GM19238 (cell line): Measurements from ENCODE around the gene BCDIN3D.
A peak's percentile ranks its signal among the peaks of the same experiment; 100 is the strongest.
"Not testable (repeated sequence)": the region's sequence is repeated elsewhere in the genome, so short reads cannot be mapped to it uniquely, and the experiment has no call there.

Experiments
- DNase-seq: peaks from one replicate; pipeline ENCODE4 v3.0.0; 2011; ENCODE audit warnings: low spot score; ENCODE audit not compliant: insufficient read length

The BCDIN3D gene, protein sequence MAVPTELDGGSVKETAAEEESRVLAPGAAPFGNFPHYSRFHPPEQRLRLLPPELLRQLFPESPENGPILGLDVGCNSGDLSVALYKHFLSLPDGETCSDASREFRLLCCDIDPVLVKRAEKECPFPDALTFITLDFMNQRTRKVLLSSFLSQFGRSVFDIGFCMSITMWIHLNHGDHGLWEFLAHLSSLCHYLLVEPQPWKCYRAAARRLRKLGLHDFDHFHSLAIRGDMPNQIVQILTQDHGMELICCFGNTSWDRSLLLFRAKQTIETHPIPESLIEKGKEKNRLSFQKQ

DNA sequence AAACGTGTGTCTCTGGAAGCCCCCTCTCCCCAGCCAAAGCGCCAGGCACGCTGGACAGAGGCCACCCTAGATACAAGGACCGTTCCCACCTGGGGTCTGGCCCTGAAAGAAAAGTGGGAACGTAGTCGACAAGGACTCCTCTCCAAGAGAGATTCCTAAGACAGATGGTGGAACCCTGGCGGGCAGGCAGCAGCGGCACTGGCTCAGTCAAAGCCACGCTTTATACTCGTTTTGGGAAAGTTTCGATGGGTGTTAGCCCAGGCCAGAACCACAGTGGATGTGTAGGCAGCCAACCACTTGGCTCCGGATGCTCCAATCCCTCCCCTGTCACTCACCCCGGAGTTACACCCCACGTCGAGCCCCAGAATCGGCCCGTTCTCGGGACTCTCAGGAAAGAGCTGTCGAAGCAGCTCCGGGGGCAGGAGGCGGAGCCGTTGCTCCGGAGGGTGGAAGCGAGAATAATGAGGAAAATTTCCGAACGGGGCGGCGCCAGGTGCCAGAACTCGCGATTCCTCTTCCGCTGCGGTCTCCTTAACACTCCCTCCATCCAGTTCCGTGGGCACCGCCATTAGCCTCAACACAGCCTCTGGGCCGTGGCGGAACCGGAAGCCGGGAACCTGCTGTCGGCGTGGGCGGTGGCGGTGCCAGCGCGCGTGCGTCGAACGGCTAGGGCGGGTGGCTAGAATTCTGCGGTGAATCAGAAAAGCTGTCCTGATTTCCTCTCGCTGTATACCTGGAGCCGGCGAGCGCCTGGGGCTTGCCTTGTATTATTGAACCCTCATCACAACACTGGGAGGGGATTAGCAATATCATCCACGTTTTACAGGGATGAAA, at the start of gene BCDIN3D:
Gene BCDIN3D (minus strand): TSS at position 588 of the 834 bp plus-strand sequence. CDS start 19 bp downstream, at position 569.
- DNase-seq = peak; percentile 70

DNA sequence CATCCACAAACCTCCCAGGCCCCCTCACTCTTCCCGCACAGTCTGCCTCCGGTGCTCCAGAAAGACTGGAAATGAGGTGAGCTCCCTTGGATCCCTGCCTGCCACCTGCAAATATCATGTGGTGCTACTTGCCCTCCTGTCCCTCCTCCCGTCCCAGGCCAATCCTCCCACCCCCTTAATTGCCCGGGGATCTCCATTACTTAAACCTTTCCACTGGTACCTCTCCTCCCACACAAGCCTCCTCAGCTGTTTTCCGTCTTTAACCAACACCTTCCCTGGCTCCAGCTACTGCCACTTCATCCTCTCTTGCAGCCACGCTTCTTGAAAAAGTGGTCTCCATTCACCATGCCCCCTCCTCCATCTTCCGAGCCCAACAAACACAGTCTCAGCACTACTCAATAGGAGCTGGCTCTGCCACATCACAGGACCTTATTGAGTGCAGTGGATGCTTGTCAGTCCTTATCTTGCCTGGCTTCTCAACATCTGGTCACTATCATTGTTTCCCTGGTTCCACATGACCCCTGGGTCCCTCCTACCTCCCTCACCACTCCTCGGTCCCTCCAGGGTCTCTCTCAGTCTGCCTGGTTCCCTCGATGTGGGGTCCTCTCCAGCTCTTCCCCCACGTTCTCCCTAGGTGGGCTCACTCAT, 49.3 kb upstream of the BCDIN3D start:
- no peak for DNase-seq

DNA sequence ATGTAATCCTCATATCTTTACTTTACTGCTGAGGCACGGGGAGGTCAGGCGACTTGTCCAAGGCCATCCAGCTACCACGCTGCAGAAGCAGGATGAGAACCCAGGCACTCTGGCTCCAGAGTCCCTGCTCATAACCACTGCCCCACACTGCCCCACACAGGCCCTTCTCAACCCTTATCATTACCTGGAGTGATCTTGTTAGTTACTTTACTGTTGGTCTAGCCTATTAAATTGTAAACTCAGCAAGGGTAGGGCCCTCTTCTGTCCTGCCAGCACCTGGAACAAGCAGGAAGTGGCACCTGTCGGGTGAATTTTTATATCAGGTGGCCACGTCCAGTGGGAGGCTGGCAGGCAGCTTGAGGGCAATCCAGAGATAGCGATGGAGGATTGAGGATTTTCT, 48.6 kb upstream of the BCDIN3D start:
- no peak for DNase-seq

DNA sequence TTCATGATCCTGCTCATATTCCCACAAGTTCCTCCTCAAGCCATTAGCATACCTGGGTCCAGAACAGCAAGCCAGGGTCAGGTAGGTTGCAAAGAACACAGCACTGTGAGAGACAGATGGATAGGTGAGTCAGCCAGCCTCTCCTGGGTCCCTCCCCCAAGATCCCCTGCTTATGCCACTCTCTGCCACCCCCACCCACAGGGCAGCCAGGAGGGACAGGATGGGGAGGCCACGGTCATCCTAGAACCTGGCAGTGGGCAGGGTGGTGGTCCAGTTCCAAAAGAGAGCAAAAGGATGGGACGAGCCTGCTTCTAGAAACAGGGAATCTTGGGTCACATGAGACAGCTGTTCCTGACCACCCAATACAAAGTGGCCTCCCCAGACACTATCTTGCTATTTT, 48.1 kb upstream of the BCDIN3D start:
- no peak for DNase-seq

DNA sequence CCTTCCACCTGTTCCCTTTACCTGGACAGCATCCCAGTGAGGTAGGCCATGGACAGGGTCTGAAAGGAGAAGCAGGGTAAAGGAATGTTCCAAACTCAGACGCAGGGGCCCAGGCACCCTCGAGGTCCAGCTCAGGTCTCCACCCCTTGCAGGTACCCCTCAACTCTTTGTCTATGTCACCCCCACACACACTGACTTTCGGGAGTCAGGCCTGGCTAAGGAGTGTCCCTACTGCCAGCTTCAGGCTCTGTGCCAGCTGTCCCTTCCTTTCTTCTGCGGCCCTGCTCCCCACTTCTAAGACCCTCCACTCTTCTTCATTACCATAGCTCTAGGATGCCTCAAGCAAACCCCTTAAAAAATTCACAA, 47.2 kb upstream of the BCDIN3D start:
- no peak for DNase-seq

DNA sequence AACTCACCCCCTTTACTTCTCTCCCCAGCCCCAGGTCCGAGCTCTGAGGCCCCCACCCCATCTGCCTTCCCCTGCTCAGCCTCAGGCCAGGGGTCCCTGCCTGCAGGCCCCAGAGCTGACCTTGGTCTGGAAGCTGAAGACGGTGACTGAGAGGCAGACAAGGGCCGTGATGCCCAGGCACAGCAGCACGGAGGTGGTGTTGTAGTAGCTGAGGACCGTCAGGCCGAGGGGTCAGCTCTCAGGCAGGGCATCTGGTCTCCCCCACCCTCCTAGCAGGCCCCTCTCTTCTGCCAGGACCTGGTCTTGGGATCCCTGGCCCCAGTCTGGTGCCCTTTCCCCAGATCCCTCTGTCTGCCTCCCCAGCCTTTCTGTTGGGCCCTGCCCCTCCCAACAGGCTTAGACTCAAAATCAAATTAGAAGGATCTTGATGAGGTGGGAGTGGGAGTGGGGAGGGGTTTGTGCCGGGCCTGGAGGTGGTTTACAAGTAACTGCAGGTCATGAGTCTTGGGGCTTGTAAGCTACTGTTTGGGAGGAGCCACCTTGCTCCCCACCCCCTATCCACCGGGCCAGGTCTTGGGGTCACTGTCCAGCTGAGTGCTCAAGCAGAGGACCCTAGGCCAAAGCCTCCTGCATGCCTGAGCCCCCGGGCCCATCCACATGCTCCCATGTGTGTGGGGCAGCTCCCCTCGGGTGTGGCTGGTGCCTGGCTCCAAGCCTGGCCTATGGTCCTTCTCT, 46.6 kb upstream of the BCDIN3D start:
- DNase-seq = no peak

DNA sequence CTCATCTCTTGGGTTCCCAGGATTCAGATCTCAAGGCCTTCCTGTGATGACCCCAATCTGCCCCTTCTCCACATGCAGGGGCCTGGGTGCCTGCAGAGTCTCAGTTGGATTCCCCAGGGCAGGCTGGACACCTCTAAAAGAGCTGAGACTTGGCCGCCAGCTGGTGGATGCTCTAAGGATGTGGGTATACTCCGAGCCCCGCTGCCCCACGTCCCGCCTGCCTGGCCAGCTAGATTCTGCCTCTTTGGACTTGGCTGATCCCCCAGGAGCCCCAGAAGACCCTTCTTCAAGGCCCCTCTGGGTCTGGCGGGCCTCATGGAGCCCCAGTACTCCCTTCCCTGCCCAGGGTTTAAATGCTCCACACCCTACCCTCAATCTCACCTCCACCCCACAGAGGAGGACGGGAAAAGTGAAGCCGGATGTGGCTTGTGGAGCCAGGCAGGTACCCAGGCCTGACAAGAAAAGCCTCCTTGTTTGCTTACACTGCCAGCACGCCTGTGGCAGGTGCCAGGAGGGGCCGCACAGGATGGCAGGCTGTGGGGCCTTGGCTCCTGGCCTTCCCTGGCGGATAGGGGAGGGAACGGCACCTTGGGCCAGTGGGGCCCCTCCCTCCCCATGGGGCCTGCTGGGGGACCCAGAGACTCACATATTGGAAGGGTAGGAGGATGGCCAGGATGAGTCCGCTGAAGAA, 45.7 kb upstream of the BCDIN3D start:
- no peak for DNase-seq

DNA sequence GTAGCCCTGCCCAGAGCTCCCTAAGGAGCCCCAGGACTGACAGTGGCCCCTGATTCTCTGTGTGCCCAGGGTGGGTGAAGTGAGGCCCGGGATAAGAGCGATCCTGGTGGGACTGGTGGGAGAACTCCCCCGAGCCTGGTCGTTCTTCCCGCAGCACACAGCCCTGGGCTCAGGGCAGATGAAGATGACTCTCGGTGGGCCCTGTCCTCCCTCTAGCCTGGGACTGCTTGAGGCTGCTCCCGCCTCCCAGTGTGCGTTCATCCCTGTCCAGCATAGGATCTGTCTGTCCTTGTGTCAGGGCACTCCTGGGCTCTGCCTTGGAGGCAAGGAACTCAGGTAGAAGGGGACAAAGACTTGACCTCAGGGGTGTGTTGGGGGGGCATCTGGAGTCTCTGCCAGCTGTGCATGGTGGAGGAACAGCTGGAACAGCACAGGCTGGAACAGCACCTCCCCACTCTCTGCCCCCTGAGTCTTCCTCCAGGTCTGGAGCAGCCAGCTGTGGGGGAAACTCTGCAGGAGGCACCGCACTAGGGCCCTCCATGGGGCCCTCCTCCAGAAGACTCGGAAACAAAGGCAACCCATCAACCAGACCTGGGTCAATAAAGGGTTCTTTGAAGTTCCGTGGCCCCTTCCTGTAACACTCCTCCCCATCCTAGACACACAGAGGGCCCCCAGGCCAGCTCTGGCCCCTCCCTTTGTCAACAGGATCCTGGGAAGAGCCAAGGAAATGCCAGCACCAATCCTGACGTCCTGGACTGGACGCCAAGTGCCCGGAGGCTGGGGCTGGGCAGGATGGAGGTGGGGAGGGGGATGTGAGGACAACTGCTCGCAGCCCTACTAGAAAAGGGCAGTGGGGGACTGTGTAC, 44.9 kb upstream of the BCDIN3D start:
- DNase-seq = no peak

DNA sequence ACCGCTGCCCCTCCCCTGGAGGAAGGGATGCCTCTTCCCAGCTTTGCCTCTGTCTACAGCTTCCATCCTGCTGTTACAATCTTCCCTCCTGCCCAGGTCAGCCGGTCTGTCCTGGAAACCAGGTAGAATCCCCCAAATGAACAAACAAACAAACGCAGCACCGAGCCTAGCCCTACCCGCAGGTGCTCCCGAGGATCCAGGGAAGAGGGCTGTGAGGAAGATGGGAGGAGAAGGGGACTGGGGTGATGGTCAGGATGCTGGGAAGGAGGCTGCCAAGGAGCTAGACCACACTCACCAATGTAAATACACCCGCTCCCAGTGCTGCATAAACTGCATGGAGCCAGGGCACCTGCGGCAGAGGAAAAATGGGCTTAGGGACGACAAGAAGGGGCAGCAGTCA, 44.2 kb upstream of the BCDIN3D start:
- no peak for DNase-seq

DNA sequence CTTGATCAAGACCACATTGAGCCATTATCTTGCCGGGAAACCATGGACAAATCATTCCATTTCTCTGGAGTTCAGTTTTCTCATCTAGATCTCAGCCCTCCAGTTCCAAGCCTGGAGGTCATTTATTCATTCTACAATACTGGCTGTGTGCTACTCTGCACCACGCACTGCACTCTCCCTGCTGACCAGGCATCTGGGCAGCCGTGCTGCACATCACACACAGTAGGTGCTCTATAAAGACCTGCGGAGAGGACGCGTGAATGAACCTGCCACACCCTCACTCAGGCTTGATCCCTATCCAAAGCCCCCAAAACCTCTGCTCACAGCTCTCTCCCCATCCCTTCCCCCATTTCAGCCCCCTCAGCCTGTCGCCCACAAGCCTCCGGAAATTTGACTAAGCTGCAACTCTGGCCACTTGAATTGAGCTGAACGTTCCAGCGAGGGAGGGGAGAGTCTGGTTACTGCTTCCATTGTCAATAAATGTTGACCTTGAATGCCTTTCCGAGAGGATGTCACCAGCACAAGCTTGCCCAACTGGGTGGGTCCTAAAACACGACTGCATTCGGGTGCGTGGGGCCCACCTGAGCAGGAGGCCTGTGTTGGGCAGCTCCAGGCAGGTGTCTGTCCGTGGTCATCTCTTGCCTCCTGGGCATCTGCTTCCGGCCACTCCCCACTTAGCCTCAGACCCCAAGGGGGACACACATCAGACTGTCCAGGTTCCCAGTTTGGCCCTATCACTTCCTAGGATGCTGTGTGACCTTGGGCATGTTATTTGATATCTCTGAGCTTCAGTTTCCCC, 43.0 kb upstream of the BCDIN3D start:
- no peak for DNase-seq

DNA sequence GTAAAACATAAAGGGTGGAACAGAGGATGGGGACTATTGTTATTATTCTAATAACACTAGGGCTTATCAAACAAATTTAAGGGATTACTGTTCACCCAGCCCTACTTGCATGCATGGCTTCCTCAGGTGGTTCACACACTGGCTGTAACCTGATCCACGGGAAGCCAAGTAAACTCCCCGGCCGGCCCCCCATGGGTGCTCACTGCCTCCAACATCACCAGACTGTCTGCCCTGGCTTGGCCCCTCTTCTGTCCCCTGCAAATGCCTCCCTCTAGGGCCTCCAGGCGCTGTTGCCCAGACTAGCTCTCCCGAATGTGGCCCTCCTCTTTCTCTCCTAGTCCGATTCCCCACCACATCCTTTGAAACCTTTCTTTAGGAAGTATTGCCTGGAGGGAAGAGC, 42.2 kb upstream of the BCDIN3D start:
- DNase-seq = no peak

DNA sequence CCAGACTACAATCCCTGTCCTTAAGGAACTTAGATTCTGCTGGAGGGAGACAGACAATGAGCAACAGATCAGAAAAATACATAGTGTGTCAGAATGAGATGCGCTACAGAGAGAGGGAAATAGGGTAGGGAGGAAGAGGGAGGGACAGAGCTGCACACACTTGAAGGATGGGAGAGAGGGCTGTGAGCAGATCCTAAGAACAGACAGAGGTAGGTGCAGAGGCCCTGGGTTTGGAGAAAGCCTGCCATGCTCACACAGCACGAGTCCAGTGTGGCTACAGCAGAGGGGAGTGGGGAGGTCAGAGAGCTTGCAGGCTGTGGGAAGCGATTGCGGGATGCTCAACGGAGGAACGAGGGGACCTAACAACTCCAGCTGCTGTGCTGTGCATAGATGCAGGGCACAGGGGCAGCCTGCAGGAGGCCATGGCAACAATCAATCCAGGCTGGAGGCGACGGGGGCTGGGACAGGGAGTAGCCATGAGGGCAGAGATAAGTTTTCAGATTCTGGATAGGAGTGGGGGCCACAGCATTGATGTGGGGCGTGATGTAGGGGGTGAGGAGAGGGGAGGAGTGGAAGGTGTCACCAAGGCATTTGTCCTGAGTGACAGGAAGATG, 40.1 kb upstream of the BCDIN3D start:
- DNase-seq = no peak

DNA sequence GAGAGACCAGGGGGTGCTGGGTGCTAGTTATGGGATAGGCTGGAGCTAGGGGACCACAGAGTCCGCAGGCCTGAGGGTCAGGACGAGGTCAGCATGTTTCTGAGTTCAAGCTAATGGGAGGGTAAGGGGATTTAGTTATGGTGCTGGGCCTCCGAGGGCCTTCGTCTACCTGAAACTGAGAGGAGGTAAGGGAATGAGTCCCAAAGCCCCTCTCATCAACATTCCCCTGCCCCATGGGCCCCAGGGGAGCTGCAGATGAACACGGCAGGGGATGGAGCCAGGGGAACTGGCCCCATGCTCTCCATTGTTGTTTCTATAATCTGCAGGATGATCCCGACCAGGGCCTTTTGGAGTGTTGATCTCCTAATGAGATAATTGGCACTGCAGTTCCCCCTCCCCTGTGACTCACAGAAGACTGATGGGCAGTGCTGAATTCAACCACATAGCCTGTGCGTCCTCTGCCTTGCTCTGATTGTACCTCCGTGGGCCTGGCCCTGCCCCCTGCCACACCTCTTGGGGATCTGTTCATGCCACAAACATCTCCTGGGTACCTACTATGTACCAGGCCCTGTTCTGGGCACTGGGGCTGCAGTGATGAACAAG, 39.4 kb upstream of the BCDIN3D start:
- no peak for DNase-seq

DNA sequence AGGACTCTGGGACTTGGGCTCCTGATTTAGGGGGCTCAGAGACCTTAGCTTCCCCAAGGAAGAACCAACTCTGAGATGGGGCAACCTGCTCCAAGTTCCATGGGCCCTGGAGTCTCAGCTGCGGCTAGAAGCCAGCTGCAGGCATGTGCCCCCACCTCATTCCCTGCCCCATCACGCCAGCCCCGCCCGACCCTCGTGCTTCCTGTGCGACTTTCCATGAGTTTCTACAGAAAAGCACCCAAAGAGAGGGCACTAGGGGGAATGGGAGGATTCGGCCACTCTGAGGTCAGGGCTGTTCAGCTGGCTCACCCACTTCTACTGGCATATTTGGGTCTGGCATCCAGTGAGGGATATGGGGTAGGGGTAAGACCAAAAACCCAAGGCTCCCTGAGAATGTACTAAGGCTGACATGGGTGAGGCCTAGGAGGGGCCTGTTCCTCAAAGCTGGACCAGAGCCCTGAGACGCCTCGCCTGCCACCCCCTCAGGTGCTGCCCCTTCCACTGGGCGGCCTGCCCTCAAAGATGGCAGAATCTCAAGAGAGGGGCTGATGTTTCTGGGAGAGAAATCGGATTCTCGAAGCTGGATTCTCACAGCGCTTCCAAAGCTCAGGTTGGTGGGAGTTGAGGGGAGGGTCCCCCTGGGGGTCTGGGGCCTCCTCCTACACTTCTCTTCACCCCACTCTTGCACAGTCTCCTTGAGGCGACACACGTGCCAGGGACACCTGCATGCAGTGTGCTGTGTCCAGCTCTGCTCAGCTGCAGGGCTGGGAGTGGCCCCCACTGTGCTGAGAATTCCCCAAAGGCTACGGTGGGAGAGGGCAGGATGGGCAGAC, 38.7 kb upstream of the BCDIN3D start:
- DNase-seq = no peak

DNA sequence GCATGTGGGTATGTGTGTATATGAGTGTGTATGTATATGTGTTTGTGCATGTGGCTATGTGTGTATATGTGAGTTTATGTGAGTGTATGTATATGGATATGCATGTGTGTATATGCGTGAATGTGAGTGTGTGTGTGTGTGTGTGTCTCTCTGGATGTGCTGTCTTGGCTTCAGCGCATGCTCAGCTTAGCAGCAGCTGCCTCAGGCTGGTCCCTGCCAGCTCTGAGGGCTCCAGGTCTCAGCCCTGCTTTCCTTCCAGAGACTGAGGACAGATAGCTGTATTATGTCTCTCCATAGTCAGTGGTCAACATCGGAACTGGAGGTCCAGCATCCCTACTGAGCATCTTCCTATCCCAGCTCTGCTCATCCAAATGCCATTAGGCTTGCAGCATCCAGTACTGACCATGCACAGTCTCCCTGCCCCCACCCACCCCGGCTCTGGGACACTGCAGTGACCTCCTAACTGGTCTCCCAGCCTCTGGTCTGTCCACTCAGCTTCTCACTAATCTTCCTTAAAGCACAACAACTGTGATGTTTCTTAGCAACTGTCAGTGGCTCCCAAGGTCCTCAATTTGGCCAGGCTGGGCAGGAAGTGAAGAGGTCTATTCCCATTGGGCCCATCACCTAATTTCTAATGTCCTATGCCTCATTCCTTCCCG, 38.0 kb upstream of the BCDIN3D start:
- no peak for DNase-seq

DNA sequence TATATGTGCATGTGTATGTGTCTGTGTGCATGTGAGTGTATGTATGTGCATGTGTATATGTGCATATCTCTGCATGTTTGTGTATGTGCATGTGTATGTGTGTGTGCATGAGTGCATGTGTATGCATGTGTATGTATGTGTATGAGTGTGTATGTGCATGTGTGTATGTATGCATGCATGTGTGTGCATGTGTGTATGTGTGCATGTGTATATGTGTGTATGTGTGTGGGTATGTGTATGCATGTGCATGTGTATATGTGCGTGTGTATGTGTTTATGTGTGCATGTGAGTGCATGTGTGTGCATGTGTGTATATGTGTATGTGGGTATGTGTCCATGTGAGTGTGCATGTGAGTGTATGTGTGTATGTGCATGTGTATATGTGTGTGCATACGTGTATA, 36.2 kb upstream of the BCDIN3D start:
- not testable (repeated sequence) for DNase-seq

DNA sequence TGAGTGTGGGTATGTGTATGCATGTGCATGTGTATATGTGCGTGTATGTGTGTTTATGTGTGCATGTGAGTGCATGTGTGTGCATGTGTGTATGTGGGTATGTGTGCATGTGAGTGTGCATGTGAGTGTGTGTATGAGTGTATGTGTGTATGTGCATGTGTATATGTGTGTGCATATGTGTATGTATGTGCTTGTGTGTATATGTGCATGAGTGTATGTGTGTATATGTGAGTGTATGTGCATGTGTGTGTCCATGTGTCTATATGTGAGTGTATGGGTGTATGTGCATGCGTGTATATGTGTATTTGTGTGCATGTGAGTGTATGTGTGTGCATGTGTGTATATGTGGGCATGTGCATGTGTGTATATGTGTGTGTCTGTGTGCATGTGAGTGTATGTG, 35.1 kb upstream of the BCDIN3D start:
- no peak for DNase-seq
